Stimulated activated CD8-positive, alpha-beta memory T cell treated with anti-CD3 and anti-CD28 coated beads, Interleukin-12 subunit alpha, Interleukin-12 subunit beta, amount 100 ng/mL, for 24 hours (primary cell): ENCODE measurements around the gene MPRIP.

Source experiments
- DNase-seq: peaks from one replicate; pipeline ENCODE4 v3.0.0-alpha.2; 2020; ENCODE audit errors: extremely low read depth

MPRIP gene

DNA sequence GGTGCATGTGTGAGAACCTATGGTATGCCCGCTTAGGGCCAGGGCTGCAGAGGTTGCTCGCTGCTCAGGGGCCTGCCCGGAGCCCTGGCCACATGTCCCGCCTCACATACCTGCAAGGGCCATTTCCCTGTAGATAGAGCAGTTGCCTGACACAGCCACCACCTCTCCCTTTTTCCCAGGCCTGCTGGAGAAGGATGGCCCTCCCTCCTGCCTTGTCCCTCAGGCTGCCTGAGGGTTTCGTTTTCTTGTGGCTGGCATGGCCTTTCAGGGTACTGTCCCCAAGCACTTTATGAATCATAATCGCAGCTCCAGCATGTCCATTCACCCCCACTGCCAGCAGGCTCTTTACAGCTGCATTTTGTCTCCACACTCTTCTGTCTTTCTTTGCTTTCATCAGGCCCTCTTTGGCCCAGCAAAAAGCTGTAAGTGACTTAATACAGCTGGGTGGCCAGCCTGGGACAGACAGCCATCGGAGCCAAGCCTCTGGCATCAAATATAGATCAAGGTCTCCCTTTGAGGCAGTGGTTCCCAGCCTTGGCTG is 65.7 kb downstream of the MPRIP start:
- no peak for DNase-seq

DNA sequence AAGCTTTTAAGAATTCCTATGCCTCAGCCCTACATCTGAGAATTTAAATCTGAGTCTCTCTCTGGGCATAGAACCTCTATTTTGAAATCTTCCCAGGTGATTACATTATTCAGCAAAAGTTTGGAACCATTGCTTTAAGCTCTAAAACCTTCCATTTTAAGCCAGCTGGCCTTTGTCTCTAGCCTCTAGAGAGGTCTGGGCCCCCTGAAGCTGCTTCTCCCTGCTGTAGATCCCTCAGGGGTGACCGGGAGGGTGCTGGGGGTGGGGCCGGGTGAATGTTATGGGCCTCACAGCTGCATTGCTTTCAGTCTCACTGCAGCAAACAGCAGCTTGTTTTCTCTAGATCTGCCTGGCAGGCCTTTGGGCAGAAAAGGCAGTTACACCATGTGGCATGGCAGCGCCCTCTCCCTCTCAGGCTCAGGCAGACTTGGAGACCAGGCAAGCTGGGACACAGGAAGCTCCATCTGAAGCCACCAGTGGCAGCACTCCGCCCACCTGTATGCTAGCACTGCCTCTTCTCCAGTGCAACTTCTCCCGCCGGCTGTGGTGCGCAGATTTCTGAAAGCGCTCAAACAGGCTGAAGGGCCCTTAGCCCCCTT is 66.3 kb downstream of the MPRIP start:
- no peak for DNase-seq

DNA sequence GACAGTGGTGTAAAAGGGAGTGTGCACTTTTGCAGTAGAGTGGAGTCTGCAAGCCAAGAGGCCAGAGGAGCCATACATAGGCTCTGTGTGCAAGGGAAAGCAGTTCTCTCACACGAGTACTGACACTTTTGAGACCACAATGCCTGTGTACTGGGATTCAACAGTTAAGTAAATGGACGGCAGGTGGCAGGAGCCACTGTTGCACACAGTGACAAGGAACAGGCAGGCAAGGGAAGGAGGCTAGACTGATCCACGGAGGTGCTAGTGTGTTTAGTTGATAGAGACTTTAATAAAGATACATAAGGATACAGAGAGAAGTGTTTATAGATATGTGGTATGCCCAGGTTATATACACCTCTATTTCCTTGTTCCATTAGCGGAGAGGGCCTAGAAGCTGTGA is 67.0 kb downstream of the MPRIP start:
- no peak for DNase-seq

DNA sequence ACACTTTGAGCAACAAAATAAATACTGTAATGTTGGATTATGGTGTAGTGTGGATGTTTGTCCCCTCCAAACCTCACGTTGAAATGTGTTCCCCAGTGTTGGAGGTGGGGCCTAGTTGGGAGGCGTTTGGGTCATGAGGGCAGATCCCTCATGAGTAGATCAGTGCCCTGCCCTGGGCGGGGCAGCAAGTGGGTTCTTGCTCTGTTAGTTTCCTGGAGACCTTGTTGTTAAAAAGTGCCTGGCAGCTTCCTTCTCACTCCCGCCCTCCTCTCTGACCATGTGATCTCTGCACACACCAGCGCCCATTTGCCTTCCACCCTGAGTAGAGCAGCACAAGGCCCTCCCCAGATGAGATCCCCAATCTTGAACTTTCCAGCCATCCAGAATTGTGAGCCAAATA is 67.7 kb downstream of the MPRIP start:
- DNase-seq: no peak

DNA sequence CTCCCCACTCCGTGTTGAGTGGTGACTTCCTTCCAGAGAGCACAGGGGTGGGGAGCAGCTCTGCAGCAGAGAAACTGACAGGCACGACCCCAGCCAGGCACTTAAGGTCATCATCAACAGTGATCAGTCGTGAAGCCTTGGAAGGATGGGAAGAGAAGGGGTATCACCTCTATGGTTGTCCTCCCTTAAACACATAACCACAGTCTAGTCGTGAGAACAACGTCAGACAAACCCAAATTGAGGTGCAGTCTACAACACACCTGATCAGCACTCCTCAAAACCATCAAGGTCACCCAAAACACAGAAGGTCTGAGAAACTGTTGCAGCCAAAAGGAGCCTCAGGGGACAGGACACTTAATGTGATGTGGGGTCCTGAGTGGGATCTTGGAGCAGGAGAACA is 68.3 kb downstream of the MPRIP start:
- DNase-seq: no peak

DNA sequence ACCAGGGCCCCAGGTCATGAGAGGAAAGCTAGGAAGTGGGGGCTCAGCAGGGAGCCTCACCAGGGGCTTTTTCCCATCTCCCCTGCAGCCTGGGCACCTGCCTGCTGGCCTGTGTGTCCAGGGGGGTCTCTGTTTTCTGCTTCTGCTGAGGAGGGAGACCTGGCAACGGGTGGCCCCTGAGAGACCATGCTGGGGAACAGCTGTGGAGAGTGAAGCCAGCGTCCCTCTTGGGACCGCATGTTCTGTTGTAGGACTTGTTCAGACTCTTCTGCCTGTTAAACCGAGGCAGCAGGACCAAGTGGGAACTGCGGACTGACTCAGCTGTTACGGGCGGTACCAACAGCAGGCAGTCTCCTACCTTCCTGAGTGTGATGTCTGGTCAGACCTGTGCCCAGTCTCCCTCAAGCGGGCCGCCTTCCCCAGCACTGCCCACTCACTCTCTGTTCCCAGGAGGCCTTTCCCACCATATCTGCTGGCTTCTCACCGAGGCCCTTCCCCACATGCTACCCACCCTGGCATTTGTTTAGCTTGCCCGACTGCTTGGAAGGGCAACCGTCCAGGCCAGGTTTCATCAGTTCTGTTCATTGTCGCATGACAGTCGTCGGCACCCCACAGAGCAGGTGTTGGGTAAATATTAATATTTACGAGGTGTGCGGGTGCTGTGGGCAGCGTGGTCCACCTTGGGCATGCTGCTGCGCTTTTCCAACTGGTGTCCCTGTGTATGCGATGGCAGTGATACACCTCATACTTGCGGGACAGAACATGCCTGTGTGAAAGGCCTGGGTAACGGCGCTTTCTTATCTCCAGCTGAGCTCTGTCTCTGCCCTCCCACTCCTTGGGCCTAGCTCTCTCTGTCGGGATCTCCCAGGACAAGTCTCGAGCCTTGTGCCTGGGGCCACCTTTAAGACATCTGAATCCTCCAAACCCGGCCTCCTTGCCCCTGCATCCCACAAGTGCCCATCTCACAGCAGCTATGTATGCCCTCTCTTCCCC is 69.4 kb downstream of the MPRIP start:
- no peak for DNase-seq

DNA sequence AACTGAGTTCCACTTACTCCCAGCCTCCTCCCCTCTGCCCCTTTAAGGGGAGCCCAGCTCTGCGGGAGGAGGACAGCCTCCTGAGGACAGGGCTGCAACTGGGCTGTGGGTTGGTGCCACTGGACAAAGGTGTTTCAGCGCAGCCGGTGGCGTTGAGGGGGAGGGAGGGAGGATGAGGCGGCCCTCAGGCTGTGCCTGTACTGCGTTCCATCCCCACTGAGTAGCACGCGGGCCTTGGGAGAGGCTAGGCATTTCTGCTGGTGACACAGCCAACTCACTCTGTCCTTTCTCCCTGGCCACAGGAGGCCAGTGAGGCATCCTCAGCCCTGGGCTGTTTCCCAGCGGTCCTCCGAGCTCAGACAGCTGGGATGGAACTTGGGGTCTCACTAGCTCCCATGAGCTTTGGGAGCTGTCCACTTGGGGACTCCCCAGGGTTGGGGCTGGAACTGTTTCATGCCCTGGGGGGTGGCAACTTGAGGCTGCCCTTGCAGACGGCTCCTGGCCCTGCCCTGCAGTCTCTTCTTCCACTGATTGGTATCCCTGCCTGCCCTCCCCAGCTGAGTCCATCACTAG is 70.5 kb downstream of the MPRIP start:
- no peak for DNase-seq

DNA sequence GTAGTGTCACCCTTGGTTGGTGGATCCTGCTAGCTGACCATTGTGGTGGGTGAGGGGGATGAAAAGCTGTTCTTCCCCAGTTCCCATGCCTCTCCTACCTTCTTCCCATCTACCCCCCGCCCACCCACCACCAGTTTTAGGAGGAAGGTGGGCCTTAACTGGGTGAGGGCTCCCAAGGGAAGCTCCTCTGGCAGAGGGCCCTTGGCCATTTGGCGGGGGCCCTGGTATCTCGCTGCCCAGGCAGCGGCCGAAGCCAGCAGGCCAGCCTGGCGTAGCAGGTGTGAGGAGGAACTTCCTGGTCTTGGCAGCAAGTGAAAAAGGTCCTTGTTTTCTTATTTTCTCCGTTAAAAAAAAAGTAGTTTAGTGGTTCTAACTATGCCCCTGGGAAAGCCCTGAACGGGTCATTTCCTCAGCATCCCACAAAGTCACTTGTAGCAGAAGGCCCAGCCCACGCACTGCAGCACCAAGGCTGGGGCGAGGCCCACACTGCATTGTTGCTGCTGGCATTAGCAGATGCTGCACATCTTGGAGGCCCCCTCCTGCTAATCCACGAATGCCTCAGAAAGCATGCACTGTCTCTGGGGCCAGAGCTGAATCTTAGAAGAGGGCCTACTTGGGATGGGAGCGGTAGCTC is 72.5 kb downstream of the MPRIP start:
- no peak for DNase-seq

GRCh38 chr17:17115620-17116019 is 73.4 kb downstream of the MPRIP start:
- no peak for DNase-seq

GRCh38 chr17:17116406-17116805 is 74.1 kb downstream of the MPRIP start:
- no peak for DNase-seq

DNA sequence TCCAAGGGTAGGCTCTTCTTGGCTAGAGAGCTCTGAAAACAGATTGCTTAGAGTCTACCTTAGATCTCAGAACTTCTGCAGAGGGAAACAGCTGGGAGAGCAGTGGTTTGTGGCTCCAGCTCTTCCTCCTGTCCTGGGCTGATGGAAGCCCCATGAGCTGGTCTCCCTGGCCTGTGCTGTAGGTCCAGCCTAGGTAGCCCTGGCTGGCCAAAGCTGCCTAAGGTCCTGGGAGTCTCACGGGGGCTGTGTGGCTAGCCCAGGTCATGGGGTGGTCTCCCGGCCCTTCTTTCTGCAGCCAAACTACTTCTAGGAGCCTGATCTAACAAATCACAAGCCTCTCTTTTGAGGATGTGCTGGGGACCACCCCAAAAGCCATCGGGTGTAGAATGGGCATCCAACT is 75.7 kb downstream of the MPRIP start:
- no peak for DNase-seq

DNA sequence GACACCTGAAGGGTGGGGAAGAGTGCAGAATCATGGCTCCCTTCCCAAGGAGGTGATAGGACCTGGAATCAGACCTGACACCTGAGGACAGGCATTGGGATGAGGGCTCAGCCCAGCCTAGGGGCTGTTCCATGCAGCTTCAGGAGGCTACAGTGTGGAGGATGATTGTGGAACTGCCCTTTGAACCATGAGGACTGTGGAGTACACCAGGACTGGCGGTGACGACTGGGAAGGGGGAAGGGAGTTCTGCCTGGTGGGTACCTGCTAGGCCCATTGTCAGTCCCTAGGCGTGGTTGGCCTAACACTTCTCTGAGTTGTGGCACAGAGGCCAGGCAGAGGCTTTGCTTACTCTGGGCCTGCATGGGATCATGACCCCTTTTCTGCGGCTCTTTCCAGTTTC is 76.1 kb downstream of the MPRIP start:
- no peak for DNase-seq

DNA sequence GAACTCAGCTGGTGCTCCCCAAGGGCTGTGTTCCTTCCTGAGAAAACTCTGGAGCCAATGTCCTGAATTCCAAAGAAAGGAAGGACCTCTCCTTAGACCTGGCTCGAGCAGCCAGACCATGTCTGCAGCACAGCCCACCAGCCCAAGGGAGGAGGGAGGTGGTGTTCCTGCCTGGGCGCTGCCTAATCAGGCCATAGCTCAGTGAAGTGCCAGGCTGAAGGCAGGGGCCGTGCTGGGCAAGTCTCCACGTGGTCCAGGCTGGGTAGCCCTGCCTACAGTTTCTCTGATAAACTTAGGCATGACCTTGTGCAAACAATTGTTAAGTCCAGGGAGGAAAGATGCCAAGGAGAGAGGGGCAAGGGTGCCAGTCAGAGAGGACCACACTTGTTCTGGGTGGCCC is 76.8 kb downstream of the MPRIP start:
- no peak for DNase-seq

- DNase-seq: no peak
Measured at GRCh38 chr17:17119533-17119932, 77.3 kb downstream of the MPRIP start.

- no peak for DNase-seq
Measured at GRCh38 chr17:17120294-17120693, 78.0 kb downstream of the MPRIP start.

DNA sequence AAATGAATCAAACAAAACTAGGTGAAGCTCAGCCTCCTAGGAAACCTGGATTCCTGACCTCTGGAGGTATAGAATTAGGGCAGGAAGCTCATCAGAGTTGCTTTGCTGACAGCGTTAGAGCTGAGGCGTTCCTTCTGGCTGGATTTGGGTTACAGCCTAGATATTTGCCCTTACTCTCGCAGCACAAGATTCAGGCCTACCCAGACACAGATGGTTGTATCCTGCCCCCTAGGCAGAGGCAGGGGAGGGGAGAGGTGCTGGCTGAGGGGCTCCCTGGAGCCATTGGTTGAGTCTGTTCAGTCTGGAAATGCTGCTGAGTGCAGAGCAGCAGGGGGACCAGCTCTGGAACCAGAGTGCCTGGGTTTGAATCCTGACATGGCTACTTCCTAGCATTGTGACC is 78.4 kb downstream of the MPRIP start:
- DNase-seq: no peak

DNA sequence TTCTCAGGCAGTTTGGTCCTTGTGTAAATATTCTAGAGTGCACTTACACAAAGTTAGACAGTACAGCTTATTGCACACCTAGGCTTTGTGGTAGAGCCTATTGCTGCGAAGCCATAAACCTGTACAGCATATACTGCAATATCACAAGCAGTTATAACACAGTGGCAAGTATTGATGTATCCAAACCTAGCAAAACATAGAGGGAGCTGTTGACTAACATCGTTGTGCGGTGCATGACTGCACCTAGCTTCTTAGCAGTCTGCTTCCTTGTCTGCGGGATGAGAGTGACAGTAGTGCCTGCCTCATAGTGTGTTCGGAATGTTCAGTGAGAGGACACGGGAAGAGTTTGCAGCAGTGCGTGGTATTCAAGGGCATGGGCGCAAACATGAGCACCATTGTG is 78.9 kb downstream of the MPRIP start:
- DNase-seq: no peak

- DNase-seq: no peak
Measured at GRCh38 chr17:17122781-17123483, 80.7 kb downstream of the MPRIP start.

DNA sequence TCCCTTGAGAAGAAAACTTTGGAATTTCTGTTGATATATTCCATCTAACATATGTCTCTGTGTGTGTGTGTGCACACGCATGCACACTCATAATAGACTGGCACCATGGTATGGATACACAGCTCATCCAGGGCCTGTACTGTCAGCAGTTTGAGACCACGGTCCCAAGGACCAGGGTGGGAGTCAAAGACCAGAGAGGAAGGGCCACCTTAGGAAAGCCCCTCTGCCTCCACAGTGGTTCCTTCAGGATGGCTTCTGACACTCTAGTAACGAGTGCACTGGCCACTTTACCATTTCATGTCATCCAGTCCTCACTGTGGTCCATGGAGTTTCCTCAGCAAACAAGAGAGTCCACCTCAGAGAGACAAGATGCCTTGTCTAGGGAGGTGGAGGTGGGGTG is 82.1 kb downstream of the MPRIP start:
- no peak for DNase-seq

- DNase-seq: no peak
Measured at GRCh38 chr17:17125136-17126084, 83.2 kb downstream of the MPRIP start.
